ENCODE measurements around the gene SLC32A1.

SLC32A1 gene

DNA sequence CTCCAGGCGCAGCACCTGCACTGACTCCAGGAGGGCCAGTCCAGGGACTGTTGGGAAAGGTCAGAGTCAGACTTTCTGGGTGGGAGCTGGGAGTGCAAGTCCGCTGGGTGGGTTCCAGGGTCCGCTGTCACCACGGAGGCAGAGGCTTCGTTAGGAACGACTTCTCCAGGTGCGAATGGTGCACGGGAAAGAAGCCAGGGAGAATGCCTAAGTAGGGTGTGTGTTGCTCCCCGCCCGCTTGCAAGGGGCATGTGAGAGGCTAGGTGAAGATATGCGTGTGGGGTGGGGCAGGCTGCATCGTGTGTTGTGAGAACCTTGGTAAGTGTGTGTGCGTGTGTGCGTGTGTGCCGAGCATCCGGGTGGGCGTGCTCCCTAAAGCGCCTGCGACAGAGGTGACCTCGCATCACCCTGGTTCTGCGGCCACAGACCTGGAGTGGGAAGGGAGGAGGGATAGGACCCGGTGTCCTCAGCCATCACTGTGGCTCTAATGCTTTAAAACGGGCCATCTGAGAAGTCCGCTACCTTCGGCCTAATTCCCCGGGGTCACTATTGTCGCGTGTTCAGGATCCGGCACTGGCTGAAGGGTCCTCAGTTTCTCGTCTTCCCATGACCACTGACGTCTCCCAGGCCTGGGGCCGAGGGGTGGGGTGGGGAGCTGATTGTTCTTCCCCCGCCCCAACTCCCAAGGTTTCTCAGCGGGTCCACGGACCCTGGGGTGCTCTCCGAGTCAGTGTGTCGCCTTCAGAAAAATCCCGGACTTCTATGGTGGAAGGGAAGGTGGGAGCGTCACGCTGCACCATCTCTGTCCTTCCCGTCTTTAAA is 6.1 kb downstream of the SLC32A1 start:
- TF ChIP-seq, protein P1, sequence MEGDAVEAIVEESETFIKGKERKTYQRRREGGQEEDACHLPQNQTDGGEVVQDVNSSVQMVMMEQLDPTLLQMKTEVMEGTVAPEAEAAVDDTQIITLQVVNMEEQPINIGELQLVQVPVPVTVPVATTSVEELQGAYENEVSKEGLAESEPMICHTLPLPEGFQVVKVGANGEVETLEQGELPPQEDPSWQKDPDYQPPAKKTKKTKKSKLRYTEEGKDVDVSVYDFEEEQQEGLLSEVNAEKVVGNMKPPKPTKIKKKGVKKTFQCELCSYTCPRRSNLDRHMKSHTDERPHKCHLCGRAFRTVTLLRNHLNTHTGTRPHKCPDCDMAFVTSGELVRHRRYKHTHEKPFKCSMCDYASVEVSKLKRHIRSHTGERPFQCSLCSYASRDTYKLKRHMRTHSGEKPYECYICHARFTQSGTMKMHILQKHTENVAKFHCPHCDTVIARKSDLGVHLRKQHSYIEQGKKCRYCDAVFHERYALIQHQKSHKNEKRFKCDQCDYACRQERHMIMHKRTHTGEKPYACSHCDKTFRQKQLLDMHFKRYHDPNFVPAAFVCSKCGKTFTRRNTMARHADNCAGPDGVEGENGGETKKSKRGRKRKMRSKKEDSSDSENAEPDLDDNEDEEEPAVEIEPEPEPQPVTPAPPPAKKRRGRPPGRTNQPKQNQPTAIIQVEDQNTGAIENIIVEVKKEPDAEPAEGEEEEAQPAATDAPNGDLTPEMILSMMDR (IDR thresholded peaks at IDR 0.05) = no peak
- Mint-ChIP-seq H3K36me3 (ENCODE audit: low read depth) (no peaks in the 10 kb centered on the region), H3K4me1 (peaks cover 62% of the 10 kb centered on the region), H3K27ac (no peak overlapping the region), H3K27me3 (ENCODE audit: low read depth, poor library complexity) (peaks cover 100% of the 10 kb centered on the region), H3K4me3 (peak overlapping the region; percentile 70), H3K9me3 (peaks cover 22% of the 10 kb centered on the region)
- DNase-seq = no peak

DNA sequence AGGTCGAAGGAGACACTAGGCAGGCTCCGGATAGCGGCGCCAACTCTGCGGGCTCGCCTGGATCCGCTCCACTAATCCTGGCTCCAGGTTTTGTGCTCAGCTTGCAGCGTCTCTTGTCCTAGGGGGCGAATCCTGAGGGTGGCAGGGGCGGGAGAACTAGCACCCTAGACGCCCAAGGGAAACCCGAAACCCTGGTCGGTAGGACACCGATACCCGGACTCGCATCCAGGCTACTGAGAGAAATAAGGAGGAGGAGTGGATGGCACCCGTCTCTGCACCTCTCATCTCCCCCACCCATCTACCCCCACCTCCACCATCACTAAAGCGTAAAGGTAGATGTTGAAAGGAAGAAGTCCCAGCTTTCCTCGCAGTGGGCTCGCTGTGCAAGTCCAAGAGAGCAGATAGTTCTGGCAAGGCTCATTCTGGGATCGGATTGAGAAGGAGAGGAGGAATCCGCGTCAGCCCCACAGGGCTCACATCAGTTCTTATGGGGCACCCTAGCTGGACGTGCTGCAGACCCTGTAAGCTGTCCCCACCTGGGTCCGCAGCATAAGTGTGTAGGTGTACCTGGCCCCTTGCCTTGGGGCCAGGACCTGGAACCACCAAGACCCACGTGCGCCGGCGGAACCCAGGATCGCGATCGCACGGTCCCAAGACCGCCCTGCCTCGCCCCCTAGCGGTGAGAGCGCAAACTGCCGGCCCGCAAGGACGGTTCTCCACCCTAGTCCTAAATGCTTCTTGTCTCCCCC is 6.9 kb downstream of the SLC32A1 start:
- no peak overlapping the region for H3K27ac Mint-ChIP-seq
- peaks cover 56% of the 10 kb centered on the region for H3K4me1 Mint-ChIP-seq
- TF ChIP-seq, protein P1 (IDR thresholded peaks at IDR 0.05) = peak; percentile 99
- peaks cover 100% of the 10 kb centered on the region for H3K27me3 Mint-ChIP-seq (ENCODE audit: low read depth, poor library complexity)
- no peaks in the 10 kb centered on the region for H3K36me3 Mint-ChIP-seq (ENCODE audit: low read depth)
- peaks cover 22% of the 10 kb centered on the region for H3K9me3 Mint-ChIP-seq
- DNase-seq = peak; percentile 90
- peak overlapping the region; percentile 70 for H3K4me3 Mint-ChIP-seq

DNA sequence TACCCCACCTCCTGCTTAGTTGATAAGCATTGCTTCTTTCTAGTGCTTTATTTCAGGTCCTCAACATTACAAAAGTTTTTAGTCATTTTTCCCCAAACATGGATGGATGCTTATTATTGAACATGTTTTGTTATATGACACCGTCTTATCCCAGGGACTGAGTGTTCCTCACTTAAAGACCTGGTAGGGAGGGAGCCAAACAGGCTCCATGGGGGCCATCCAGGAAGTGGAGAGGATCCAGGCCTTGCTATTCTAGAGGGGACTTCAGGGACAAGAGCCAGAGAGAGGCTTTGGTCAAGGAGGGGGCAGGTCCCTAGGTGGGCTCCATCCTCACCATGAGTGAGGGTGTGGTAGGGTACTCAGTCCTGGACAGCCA is 7.4 kb downstream of the SLC32A1 start:
- no peak overlapping the region for H3K27ac Mint-ChIP-seq
- no peak overlapping the region for H3K4me3 Mint-ChIP-seq
- TF ChIP-seq, protein P1 (IDR thresholded peaks at IDR 0.05) = no peak
- no peaks in the 10 kb centered on the region for H3K36me3 Mint-ChIP-seq (ENCODE audit: low read depth)
- peaks cover 51% of the 10 kb centered on the region for H3K4me1 Mint-ChIP-seq
- peaks cover 100% of the 10 kb centered on the region for H3K27me3 Mint-ChIP-seq (ENCODE audit: low read depth, poor library complexity)
- H3K9me3 Mint-ChIP-seq = peaks cover 22% of the 10 kb centered on the region
- DNase-seq = no peak

DNA sequence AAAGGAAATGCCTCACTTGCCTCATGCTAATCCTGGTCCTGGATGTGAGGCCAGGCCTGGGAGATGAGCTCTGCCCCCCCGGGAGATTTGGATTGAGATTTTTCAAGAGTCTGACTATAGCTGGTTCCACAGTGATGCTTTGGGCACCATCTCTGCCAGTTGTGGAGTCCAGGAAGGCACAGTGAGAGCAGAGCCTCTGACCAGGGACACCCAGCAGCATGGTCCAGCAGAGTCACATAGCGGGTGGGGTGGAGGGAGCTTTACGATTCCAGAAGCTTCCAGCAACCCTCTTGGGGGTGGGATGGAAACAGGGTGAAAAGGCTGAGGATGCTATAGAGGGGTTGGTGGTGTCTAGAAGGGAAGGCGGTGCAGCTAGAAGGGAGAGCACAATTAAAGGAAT is 8.7 kb downstream of the SLC32A1 start:
- DNase-seq = no peak
- Mint-ChIP-seq H3K9me3 (peaks cover 22% of the 10 kb centered on the region), H3K4me3 (no peak overlapping the region), H3K27me3 (ENCODE audit: low read depth, poor library complexity) (peaks cover 100% of the 10 kb centered on the region), H3K4me1 (peaks cover 40% of the 10 kb centered on the region), H3K36me3 (ENCODE audit: low read depth) (no peaks in the 10 kb centered on the region), H3K27ac (no peak overlapping the region)
- TF ChIP-seq, protein P1 (IDR thresholded peaks at IDR 0.05) = no peak

DNA sequence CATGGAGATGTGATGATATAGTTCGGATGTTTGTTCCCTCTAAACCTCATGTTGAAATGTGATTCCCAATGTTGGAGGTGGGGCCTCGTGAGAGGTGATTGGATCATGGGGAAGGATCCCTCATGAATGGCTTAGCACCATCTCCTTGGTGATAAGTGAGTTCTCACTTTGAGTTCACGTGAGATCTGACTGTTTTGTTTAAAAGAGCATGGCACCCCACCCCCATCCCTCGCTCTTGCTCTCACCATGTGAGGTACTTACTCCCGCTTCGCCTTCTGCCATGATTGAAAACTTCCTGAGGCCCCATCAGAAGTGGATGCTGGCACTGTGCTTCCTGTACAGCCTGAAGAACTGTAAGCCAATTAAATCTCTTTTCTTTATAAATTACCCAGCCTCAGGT is 10.9 kb downstream of the SLC32A1 start:
- Mint-ChIP-seq H3K4me1 (peaks cover 18% of the 10 kb centered on the region), H3K9me3 (peaks cover 11% of the 10 kb centered on the region), H3K36me3 (ENCODE audit: low read depth) (no peaks in the 10 kb centered on the region), H3K4me3 (no peak overlapping the region), H3K27me3 (ENCODE audit: low read depth, poor library complexity) (peaks cover 100% of the 10 kb centered on the region), H3K27ac (no peak overlapping the region)
- TF ChIP-seq, protein P1 (IDR thresholded peaks at IDR 0.05) = no peak
- DNase-seq = no peak
